ENCODE results near the gene NLRP12.
A peak's percentile ranks its signal among the peaks of the same experiment; 100 is the strongest.
"Not testable (repeated sequence)": the region's sequence is repeated elsewhere in the genome, so short reads cannot be mapped to it uniquely, and the experiment has no call there.

NLRP12 gene

DNA sequence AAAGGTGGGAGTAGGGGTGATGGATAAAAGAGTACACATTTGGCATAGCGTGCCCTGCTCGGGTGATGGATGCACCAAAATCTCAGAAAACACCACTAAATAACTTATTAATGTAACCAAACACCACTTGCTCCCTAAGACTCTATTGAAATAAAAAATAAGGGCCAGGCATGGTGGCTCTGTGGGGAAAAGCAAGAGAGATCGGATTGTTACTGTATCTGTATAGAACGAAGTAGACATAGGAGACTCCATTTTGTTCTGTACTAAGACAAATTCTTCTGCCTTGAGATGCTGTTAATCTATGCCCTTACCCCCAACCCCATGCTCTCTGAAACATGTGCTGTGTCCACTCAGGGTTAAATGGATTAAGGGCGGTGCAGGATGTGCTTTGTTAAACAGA, 14.3 kb upstream of the NLRP12 start:
- DNase-seq: not testable (repeated sequence)

DNA sequence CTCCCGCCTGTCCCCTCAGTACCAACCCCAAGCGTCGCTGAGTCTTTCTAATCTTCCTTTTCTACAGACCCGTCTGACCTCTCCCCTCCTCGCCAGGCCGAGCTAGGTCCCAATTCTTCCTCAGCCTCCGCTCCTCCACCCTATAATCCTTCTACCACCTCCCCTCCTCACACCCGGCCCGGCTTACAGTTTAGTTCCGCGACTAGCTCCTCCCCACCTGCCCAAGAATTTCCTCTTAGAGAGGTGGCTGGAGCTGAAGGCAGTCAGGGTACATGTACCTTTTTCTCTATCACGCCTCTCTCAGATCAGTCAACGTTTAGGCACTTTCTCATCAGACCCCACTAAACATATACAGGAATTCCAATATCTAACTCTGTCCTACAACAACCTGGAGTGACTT, 8.7 kb upstream of the NLRP12 start:
- DNase-seq: not testable (repeated sequence)

GRCh38 chr19:53828531-53828930, 4.4 kb upstream of the NLRP12 start:
- DNase-seq: no peak

DNA sequence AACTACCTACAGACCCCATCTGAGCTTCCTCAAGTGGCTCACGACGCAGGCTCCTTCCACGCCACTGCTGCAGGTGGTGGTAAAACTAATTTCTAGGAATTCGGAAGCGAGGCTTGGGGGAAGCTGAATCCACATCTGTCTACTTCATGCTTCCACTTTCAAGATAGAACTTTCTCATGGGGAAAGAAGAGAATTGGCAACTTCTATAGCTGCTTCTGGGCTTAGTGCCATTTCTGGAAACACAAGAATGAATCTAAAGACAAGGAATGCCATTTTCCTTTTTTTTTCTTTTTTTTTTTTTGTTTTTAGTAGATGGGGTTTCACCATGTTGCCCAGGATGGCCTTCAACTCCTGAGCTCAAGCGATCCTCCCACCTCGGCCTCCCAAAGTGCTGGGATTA, 2.8 kb upstream of the NLRP12 start:
- no peak for DNase-seq

GRCh38 chr19:53823380-53824120, 564 bp downstream of the NLRP12 start:
- DNase-seq: no peak

DNA sequence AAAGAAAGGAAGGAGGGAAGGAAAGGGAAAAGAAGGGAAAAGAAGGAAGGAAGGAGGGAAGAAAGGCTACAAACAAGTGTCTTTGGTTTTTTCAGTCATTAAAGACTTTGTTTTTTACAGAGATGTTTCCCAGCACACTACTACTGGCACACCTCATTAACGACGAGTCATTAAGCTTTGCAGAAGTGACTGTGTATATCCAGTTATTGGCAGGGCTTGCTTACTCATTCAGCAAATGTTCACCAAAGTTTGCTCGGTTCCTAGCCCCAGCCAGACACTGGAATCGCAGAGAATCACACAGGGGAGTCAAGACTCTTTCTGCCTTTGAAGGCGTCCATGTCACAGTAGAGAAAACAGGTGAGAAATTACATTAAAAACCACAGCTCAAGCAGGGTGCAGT, 4.3 kb downstream of the NLRP12 start:
- no peak for DNase-seq

GRCh38 chr19:53818756-53819155, 5.4 kb downstream of the NLRP12 start:
- DNase-seq: no peak

DNA sequence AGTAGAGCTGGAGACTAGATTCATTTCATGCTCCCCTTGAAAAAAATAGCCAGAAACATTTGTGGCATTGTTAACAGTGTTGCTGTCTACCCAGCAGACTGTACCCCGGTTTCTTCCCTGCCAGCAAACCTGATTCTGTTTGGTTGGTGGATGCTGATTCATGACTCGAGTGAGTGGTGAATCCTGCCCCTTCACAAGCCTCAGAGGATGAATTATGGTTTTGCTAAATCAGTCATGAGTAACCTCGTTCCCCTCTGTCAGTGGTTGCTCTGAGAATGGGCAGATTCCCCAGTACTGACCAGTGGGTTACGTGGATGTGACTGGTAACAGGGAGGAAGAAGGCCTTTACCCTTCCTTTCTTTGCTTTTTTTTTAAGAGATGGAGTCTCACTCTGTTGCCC, 10.1 kb downstream of the NLRP12 start:
- no peak for DNase-seq

DNA sequence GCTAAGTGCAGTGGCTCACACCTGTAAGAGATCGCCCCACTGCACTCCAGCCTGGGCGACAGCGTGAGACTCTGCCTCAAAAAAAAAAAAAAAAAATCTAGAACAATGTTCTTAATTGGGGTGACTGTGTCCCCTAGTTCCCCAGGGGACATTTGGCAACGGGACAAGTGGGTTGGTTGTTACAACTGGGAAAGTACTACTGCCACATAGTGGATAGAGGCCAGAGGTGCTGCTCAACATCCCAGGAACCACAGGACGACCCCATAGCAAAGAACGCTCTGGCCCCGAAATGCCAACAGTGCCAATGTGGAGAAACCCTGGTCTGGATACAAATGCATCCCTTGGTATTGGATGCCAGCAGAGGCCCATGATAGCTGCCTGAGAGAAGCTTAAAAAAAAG, 11.8 kb downstream of the NLRP12 start:
- no peak for DNase-seq

GRCh38 chr19:53810891-53811290, 13.2 kb downstream of the NLRP12 start:
- DNase-seq: no peak

- DNase-seq: no peak
Observed at GRCh38 chr19:53810187-53810546, 13.9 kb downstream of the NLRP12 start.

GRCh38 chr19:53809518-53810186, 14.5 kb downstream of the NLRP12 start:
- DNase-seq: no peak

DNA sequence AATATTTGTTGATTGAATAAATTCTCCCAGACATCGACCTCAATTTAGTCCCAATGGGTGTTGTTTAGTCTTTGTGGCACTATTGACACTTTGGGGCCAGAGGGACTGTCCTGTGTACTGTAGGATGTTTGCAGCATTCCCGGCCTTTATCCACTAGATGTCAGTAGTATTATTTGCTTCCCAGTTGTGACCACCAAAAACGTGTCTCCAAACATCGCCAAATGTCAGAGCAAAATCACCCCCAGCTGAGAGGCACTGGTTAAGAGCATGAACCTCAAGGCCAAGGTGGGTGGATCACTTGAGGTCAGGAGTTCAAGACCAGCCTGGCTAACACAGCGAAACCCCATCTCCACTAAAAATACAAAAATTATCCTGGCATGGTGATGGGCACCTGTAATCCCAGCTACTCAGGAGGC, 15.4 kb downstream of the NLRP12 start:
- no peak for DNase-seq

DNA sequence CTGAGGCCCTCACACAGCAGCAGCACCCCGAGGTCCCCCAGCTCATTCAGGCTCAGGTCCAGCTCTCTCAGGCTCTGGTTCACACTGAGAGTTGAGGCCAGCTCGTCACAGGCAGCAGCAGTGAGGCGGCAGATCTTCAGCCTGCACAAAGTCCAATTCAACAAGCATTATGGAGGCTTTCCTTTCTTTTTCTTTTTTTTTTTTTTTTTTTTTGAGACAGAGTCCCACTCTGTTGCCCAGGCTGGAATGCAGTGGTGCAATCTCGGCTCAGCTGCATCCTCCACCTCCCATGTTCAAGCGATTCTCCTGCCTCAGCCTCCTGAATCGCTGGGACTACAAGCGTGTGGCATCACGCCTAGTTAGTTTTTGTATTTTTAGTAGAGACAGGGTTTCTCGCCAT, 22.9 kb downstream of the NLRP12 start:
- DNase-seq: no peak

- no peak for DNase-seq
Observed at GRCh38 chr19:53795019-53795418, 29.1 kb downstream of the NLRP12 start.

- peak; percentile 47 for DNase-seq
Observed at GRCh38 chr19:53792721-53793433, 31.2 kb downstream of the NLRP12 start.

GRCh38 chr19:53789708-53790678, 34.1 kb downstream of the NLRP12 start:
- DNase-seq: no peak

DNA sequence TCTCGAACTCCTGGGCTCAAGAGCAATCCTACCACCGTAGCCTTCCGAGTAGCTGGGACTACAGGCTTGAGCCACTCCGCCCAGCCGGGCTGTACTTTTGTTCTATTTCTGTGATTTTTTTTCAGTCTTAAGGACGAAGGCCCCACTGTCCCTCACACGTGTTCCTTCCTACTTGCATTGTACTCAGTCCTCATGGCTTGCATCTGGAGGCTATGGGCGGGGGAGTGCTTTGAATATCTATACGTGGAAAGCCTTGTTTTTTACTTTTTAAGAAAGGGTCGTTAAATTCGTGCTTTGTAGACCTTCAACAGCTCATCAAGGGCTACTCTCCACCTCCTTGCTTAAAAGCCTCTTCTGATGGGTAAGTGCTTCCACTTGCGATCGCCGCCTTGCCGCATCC, 36.8 kb downstream of the NLRP12 start:
- no peak for DNase-seq

- DNase-seq: no peak
Observed at GRCh38 chr19:53786744-53787143, 37.4 kb downstream of the NLRP12 start.

DNA sequence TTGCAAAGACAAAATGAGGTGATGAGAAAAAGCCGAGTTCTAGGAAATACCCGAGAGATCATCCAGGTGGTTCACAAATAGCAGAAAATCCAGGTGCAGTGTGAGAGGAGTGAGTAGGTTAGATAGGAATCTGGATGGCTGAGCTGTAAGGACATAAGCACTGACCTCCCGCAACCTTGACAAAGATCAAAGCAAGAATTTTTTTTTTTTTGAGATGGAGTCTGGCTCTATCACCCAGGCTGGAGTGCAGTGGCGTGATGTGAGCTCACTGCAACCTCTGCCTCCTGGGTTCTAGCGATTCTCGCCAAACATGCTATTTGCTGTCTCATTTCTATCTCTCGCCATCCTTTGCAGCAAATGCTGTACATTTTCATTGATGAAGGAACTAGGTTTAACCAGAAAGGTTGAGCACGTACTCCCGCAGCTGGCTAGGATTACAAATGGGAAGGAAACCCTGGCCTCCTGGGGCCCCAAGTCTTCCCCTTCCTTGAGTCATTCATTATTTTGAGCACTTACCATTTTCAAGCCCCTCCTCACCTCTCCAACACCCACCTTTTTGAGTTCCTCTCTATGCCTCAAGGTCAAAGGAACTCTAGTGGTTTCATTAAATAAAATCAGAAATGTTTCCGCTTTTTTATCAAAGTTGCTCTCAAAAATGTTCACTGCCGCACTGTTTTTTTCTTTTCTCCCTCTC, 38.8 kb downstream of the NLRP12 start:
- no peak for DNase-seq

- no peak for DNase-seq
Observed at GRCh38 chr19:53782698-53783097, 41.4 kb downstream of the NLRP12 start.

DNA sequence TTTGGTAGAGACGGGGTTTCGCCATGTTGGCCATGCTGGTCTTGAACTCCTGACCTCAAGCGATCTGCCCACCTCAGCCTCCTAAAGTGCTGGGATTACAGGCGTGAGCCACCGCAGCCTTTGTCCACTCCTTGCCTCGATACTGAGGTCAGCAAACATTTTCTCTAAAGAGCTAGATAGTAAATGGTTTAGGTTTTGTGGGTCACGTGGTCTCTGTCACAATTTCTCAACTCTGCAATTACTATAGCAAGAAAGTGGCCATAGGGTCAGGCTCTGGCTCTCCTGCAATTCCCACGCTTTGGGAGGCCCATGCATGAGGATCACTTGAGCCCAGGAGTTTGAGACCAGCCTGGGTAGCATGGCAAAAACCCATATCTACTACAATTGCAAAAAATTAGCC, 42.8 kb downstream of the NLRP12 start:
- DNase-seq: not testable (repeated sequence)
